A673 (cell line): ENCODE measurements around the gene CLNK.

Experiments
- EZH2 ChIP-seq: fragments of 200-600 bp; sonication (generic); IDR thresholded peaks from 2 replicates; pipeline ENCODE4 v1.6.1; 2017; ENCODE audit warnings: borderline replicate concordance, low read depth, mild to moderate bottlenecking, mixed read lengths, antibody characterized with exemption, low read length; ENCODE audit not compliant: poor library complexity, severe bottlenecking
- TF ChIP-seq, protein P1 (sequence below): fragments of 300-800, 200-600 bp; sonication (generic); conservative IDR thresholded peaks from 2 replicates; pipeline ENCODE4 v1.5.1; 2017; ENCODE audit warnings: low read depth, mild to moderate bottlenecking, antibody characterized with exemption, low read length, moderate library complexity, mixed read lengths

GRCh38 chr4:10608501-10609219 is 75.9 kb downstream of the CLNK start:
- TF ChIP-seq, protein P1, sequence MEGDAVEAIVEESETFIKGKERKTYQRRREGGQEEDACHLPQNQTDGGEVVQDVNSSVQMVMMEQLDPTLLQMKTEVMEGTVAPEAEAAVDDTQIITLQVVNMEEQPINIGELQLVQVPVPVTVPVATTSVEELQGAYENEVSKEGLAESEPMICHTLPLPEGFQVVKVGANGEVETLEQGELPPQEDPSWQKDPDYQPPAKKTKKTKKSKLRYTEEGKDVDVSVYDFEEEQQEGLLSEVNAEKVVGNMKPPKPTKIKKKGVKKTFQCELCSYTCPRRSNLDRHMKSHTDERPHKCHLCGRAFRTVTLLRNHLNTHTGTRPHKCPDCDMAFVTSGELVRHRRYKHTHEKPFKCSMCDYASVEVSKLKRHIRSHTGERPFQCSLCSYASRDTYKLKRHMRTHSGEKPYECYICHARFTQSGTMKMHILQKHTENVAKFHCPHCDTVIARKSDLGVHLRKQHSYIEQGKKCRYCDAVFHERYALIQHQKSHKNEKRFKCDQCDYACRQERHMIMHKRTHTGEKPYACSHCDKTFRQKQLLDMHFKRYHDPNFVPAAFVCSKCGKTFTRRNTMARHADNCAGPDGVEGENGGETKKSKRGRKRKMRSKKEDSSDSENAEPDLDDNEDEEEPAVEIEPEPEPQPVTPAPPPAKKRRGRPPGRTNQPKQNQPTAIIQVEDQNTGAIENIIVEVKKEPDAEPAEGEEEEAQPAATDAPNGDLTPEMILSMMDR: no peak
- TF ChIP-seq EZH2: no peak
